Measurements from ENCODE around the gene HOTAIR. TPM values are rescaled to one million over a fixed set of nuclear protein-coding genes. Genes with fewer than 3 reads are reported as not detected.

Gene HOTAIR
- total RNA-seq, 1 donor from 2014 or later, result 1.4 TPM

- no peaks in the 10 kb centered on the region for H3K9me3 Mint-ChIP-seq (ENCODE audit: unreplicated experiment)
- no peak for TF ChIP-seq CTCF (IDR thresholded peaks at IDR 0.05; ENCODE audit: unreplicated experiment)
- no peaks in the 10 kb centered on the region for H3K36me3 Mint-ChIP-seq (ENCODE audit: low read depth, unreplicated experiment)
- DNase-seq (ENCODE audit: low spot score), result no peak
- peaks cover 18% of the 10 kb centered on the region for H3K4me1 Mint-ChIP-seq (ENCODE audit: unreplicated experiment)
- H3K27ac Mint-ChIP-seq (ENCODE audit: unreplicated experiment), result no peak overlapping the region
- H3K4me3 Mint-ChIP-seq (ENCODE audit: unreplicated experiment), result no peak overlapping the region
- peaks cover 37% of the 10 kb centered on the region for H3K27me3 Mint-ChIP-seq (ENCODE audit: unreplicated experiment)
Observed at GRCh38 chr12:54007538-54008259, 32.9 kb upstream of the HOTAIR start.

- no peak overlapping the region for H3K27ac Mint-ChIP-seq (ENCODE audit: unreplicated experiment)
Observed at GRCh38 chr12:54006559-54007220, 31.9 kb upstream of the HOTAIR start.

GRCh38 chr12:54005853-54006558, 31.3 kb upstream of the HOTAIR start:
- H3K36me3 Mint-ChIP-seq (ENCODE audit: low read depth, unreplicated experiment), result no peaks in the 10 kb centered on the region
- TF ChIP-seq CTCF (IDR thresholded peaks at IDR 0.05; ENCODE audit: unreplicated experiment), result peak; percentile 99
- H3K4me1 Mint-ChIP-seq (ENCODE audit: unreplicated experiment), result peaks cover 13% of the 10 kb centered on the region
- DNase-seq (ENCODE audit: low spot score), result peak; percentile 93
- H3K27me3 Mint-ChIP-seq (ENCODE audit: unreplicated experiment), result peaks cover 36% of the 10 kb centered on the region
- H3K9me3 Mint-ChIP-seq (ENCODE audit: unreplicated experiment), result no peaks in the 10 kb centered on the region
- H3K27ac Mint-ChIP-seq (ENCODE audit: unreplicated experiment), result no peak overlapping the region
- peak overlapping the region; percentile 31 for H3K4me3 Mint-ChIP-seq (ENCODE audit: unreplicated experiment)

More at GRCh38 chr12:54006559-54007220, 31.9 kb upstream of the HOTAIR start:
- H3K36me3 Mint-ChIP-seq (ENCODE audit: low read depth, unreplicated experiment), result no peaks in the 10 kb centered on the region
- H3K9me3 Mint-ChIP-seq (ENCODE audit: unreplicated experiment), result no peaks in the 10 kb centered on the region
- no peak overlapping the region for H3K4me3 Mint-ChIP-seq (ENCODE audit: unreplicated experiment)
- H3K4me1 Mint-ChIP-seq (ENCODE audit: unreplicated experiment), result peaks cover 18% of the 10 kb centered on the region
- DNase-seq (ENCODE audit: low spot score), result no peak
- no peak for TF ChIP-seq CTCF (IDR thresholded peaks at IDR 0.05; ENCODE audit: unreplicated experiment)
- H3K27me3 Mint-ChIP-seq (ENCODE audit: unreplicated experiment), result peaks cover 38% of the 10 kb centered on the region

- Mint-ChIP-seq H3K4me1 (ENCODE audit: unreplicated experiment) (peaks cover 11% of the 10 kb centered on the region), H3K36me3 (ENCODE audit: low read depth, unreplicated experiment) (no peaks in the 10 kb centered on the region), H3K27ac (ENCODE audit: unreplicated experiment) (no peak overlapping the region), H3K9me3 (ENCODE audit: unreplicated experiment) (no peaks in the 10 kb centered on the region), H3K4me3 (ENCODE audit: unreplicated experiment) (peak overlapping the region; percentile 31), H3K27me3 (ENCODE audit: unreplicated experiment) (peaks cover 34% of the 10 kb centered on the region)
- no peak for TF ChIP-seq CTCF (IDR thresholded peaks at IDR 0.05; ENCODE audit: unreplicated experiment)
- no peak for DNase-seq (ENCODE audit: low spot score)
Observed at GRCh38 chr12:54005531-54005852, 30.7 kb upstream of the HOTAIR start.
